Mucosa of descending colon (tissue), 3 donors: ENCODE results near the gene RB1. TPM values are rescaled to one million over a fixed set of nuclear protein-coding genes. Genes with fewer than 3 reads are reported as not detected.
"Not testable (repeated sequence)": the region's sequence is repeated elsewhere in the genome, so short reads cannot be mapped to it uniquely, and the experiment has no call there.

Experiments
- ATAC-seq: fragments of 200-7000 bp; cut with Tn5 transposase; one replicate; pipeline ENCODE4 v1.9.1; 2020; ENCODE audit warnings: mild to moderate bottlenecking, moderate library complexity
- DNase-seq, 3 donors: peaks; one replicate each; pipeline ENCODE4 v3.0.0-alpha.2; 2020
- H3K36me3 ChIP-seq: fragments of 200-600 bp; one replicate; pipeline ENCODE4 v1.8.0; 2021; ENCODE audit warnings: low read depth, mild to moderate bottlenecking
- H3K4me1 ChIP-seq: fragments of 200-600 bp; one replicate; pipeline ENCODE4 v1.8.0; 2021; ENCODE audit warnings: low read depth, mild to moderate bottlenecking
- H3K4me3 ChIP-seq: fragments of 200-600 bp; one replicate; pipeline ENCODE4 v1.8.0; 2021; ENCODE audit warnings: mild to moderate bottlenecking
- H3K9me3 ChIP-seq: fragments of 200-600 bp; one replicate; pipeline ENCODE4 v1.8.0; 2021; ENCODE audit warnings: mild to moderate bottlenecking
- CTCF ChIP-seq: fragments of 200-600 bp; IDR thresholded peaks from one replicate; pipeline ENCODE4 v1.8.0; 2022; ENCODE audit warnings: antibody characterized with exemption, mild to moderate bottlenecking
- intact Hi-C, 2 donors: fragments of 100-400 bp; cut with DNase I in 1 of 2; cut with micrococcal nuclease in 1 of 2; formaldehyde crosslinking; loops; one replicate each; pipeline versions ENCODE4 v1.11.0 to v1.11.1; 2022; cut with DNase I, micrococcal nuclease
- total RNA-seq, 3 donors: library from RNA; stranded (reverse); fragmentation: NEBNext Ultra II Directional in 2 of 3; extraction: Animal tissue kit (Norgen Biotek cat#: 25700) in 2 of 3; gene quantifications; one replicate each; pipeline versions ENCODE4 v1.2.1 to v1.2.4, GENCODE V29; 2021 to 2023
- donor health status: DM: no; HTN: no; CAD: no; lungs with moderate emphysema.
- donor health status: DM: no; HTN: no; CAD: no.
- donor health status: DM: no; HTN: yes; CAD: no.

RB1 gene
- total RNA-seq, 3 donors from 2014 or later: 23.4 to 30.0 (median 29.3) TPM

DNA sequence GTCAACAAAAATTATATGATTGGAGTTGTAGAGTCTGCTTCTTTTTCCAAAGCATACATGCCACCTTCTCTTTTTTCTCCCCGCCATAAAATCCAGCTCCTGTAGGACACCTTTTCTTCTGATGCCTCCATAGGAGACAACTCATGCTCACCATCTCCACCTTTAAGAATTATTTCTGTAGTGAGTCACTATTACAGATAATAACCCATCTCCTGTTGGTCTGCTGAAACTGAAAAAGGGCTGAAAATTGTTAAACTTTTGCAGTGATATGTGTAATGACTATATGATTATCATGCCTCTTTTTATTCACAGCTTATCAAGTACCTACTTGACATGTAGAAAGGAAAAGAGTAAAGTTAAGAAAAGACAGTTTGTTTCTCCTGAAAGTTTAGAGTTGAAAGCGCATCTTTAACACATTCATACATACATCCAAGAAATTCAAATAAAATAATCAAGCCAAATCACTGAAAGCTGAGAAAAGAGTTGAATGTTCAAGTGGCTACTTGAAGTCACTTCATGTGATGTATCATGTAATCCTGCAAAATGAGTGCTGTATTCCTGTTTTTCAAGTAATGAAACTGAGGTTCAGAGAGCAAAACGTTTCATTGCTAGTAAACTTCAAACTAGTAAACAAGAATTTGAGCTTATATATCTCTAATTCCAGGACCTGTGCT lies 144.9 kb downstream of the RB1 start:
- no peak for ATAC-seq
- H3K4me3 ChIP-seq: no peak overlapping the region
- no peaks in the 10 kb centered on the region for H3K36me3 ChIP-seq

GRCh38 chr13:48448959-48449614 lies 145.5 kb downstream of the RB1 start:
- Histone ChIP-seq H3K4me3 (no peak overlapping the region), H3K36me3 (no peaks in the 10 kb centered on the region), H3K4me1 (no peaks in the 10 kb centered on the region), H3K9me3 (peaks cover 17% of the 10 kb centered on the region)
- no peak for ATAC-seq
- intact Hi-C loops: no loop called here
- DNase-seq: no peak
- TF ChIP-seq CTCF: no peak

More for the DNA sequence above, 144.9 kb downstream of the RB1 start:
- no peak for TF ChIP-seq CTCF
- H3K4me1 ChIP-seq: no peaks in the 10 kb centered on the region
- no peak for DNase-seq
- peaks cover 17% of the 10 kb centered on the region for H3K9me3 ChIP-seq
- intact Hi-C loops: no loop called here

DNA sequence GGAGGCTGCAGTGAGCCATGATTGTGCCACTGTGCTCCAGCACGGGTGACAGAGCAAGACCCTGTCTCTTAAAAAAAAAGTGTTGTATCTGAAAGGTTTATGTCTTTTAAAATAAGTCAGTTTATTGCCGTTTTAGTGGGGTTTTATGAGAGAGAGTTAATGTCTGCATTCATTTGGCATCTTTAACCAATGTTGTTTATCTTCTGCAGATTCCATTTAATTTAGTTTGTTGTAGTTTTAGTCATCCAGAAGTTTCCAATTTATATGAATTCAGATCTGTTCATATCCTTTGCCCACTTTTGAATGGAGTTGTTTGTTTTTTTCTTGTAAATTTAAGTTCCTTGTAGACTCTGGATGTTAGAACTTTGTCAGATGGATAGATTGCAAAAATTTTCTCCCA lies 146.1 kb downstream of the RB1 start:
- Histone ChIP-seq H3K4me1 (no peaks in the 10 kb centered on the region), H3K4me3 (no peak overlapping the region), H3K9me3 (peaks cover 17% of the 10 kb centered on the region), H3K36me3 (no peaks in the 10 kb centered on the region)
- DNase-seq (no peak), ATAC-seq (no peak)
- no peak for TF ChIP-seq CTCF
- intact Hi-C loops: no loop called here

GRCh38 chr13:48451196-48451595 lies 147.6 kb downstream of the RB1 start:
- ATAC-seq: not testable (repeated sequence)

DNA sequence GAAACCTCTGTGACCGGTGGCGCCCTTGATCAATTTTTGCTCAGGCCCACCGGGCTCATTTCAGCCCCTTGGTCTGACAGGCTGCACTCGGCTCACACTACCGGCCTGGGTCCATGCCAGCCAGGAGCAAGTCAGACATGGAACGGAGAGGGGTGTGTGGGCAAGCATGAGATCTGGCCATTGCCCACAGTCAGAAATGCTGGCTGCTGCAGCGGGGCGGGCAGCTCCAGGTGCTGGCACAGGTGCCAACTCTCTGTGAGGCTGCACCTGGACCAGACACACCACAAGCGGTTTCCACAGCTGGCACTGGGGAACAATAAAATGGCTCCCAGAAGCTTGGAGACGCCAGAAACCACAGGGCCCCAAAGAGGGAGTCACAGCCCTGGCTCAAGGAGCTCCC lies 153.0 kb downstream of the RB1 start:
- Histone ChIP-seq H3K4me3 (no peak overlapping the region), H3K4me1 (no peaks in the 10 kb centered on the region), H3K36me3 (no peaks in the 10 kb centered on the region), H3K9me3 (no peaks in the 10 kb centered on the region)
- DNase-seq: no peak
- intact Hi-C loops: no loop called here
- no peak for ATAC-seq
- TF ChIP-seq CTCF: no peak

More at GRCh38 chr13:48451196-48451595, 147.6 kb downstream of the RB1 start:
- H3K4me1 ChIP-seq, H3K4me3 ChIP-seq, intact Hi-C loops, H3K36me3 ChIP-seq, DNase-seq: not testable (repeated sequence)
- peaks cover 17% of the 10 kb centered on the region for H3K9me3 ChIP-seq

DNA sequence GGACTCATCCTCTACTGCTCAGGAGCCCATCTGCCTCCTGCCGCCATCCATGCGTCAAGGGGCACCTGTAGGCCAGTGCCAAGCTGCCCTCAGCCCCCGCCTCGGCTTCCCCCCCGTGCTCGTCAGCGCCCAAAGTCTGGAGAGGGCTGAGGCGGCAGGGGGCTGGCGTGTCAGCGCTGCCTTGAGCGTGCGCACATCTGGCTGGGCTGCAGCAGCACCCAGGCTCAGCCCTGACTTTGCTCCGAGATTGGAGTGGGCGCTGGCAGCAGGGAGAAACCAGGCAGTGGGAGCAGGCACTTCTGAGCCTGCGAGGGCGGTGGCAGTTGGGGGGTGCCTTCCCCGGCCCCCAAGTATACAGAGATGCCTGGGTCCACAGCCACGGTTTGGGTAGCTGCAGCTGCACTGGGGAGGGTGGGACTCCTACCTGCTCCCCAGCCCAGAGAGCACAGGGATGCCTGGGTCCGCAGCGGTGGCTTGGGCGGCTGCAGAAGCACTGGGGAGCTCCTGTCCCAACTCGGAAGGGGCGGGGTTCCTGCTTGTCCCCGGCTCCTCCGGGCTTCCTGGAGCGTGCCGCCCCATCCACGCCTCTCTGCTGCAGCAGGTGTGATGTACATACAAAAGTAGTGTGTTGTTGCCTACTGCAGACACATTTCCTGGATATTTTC lies 154.2 kb downstream of the RB1 start:
- no peak overlapping the region for H3K4me3 ChIP-seq
- ATAC-seq (peak; percentile 9), DNase-seq (no peak)
- TF ChIP-seq CTCF: no peak
- no peaks in the 10 kb centered on the region for H3K4me1 ChIP-seq
- intact Hi-C loops: no loop called here
- no peaks in the 10 kb centered on the region for H3K9me3 ChIP-seq
- no peaks in the 10 kb centered on the region for H3K36me3 ChIP-seq
